Neural progenitor cell (in vitro differentiated cells): ENCODE data around the gene MAT2A. TPM values are rescaled to one million over a fixed set of nuclear protein-coding genes. Genes with fewer than 3 reads are reported as not detected.

Source experiments
- DNase-seq: peaks from one replicate; pipeline ENCODE4 v3.0.0-alpha.2; 2016; ENCODE audit warnings: low spot score
- H2AFZ ChIP-seq: fragments of 200-600 bp; sonication (generic); replicated peaks from 2 replicates; pipeline ENCODE4 v1.6.1; 2016; ENCODE audit warnings: antibody characterized with exemption
- H3F3A ChIP-seq: fragments of 200-600 bp; sonication (generic); 2 replicates; pipeline ENCODE4 v1.6.1; 2016; ENCODE audit warnings: antibody characterized with exemption, low read depth
- H3K27ac ChIP-seq: fragments of 200-600 bp; sonication (generic); 2 replicates; pipeline ENCODE4 v1.5.1; 2016; ENCODE audit warnings: mild to moderate bottlenecking
- H3K27me3 ChIP-seq: fragments of 200-600 bp; sonication (generic); 2 replicates; pipeline ENCODE4 v1.6.1; 2016; ENCODE audit warnings: mild to moderate bottlenecking, moderate library complexity
- H3K36me3 ChIP-seq: fragments of 200-600 bp; sonication (generic); 2 replicates; pipeline ENCODE4 v1.5.1; 2016
- H3K4me1 ChIP-seq: fragments of 200-600 bp; sonication (generic); 2 replicates; pipeline ENCODE4 v1.6.1; 2016; ENCODE audit warnings: mixed run types
- H3K4me2 ChIP-seq: fragments of 200-600 bp; sonication (generic); 2 replicates; pipeline ENCODE4 v1.6.1; 2016
- H3K4me3 ChIP-seq: fragments of 200-600 bp; sonication (generic); 2 replicates; pipeline ENCODE4 v1.5.1; 2016
- H3K79me2 ChIP-seq: fragments of 200-600 bp; sonication (generic); 2 replicates; pipeline ENCODE4 v1.6.1; 2016; ENCODE audit warnings: low read depth
- H3K9ac ChIP-seq: fragments of 200-600 bp; sonication (generic); 2 replicates; pipeline ENCODE4 v1.6.1; 2016
- H3K9me3 ChIP-seq: fragments of 200-600 bp; sonication (generic); 2 replicates; pipeline ENCODE4 v1.5.1; 2016; ENCODE audit warnings: low read depth
- H4K20me1 ChIP-seq: fragments of 200-600 bp; sonication (generic); 2 replicates; pipeline ENCODE4 v1.6.1; 2016; ENCODE audit warnings: low read depth
- H3K27ac Mint-ChIP-seq: 3 replicates; pipeline ENCODE4 v1.8.0; 2021; ENCODE audit warnings: mixed read lengths
- H3K27me3 Mint-ChIP-seq: 2 replicates; pipeline ENCODE4 v1.8.0; 2022; ENCODE audit warnings: low read depth, mild to moderate bottlenecking, inconsistent platforms, moderate library complexity, mixed read lengths; ENCODE audit not compliant: insufficient read depth
- H3K36me3 Mint-ChIP-seq: 3 replicates; pipeline ENCODE4 v1.8.0; 2021; ENCODE audit warnings: mixed read lengths
- H3K4me1 Mint-ChIP-seq: 3 replicates; pipeline ENCODE4 v1.8.0; 2021; ENCODE audit warnings: mixed read lengths
- H3K4me3 Mint-ChIP-seq: 3 replicates; pipeline ENCODE4 v1.8.0; 2021; ENCODE audit warnings: mild to moderate bottlenecking, moderate library complexity, mixed read lengths
- H3K9me3 Mint-ChIP-seq: 3 replicates; pipeline ENCODE4 v1.8.0; 2020; ENCODE audit warnings: mixed read lengths
- EZH2 ChIP-seq: fragments of 200-600 bp; sonication (generic); IDR thresholded peaks from 2 replicates; pipeline ENCODE4 v1.6.1; 2017; ENCODE audit warnings: antibody characterized with exemption, mild to moderate bottlenecking, moderate library complexity
- EZH2phosphoT487 ChIP-seq: fragments of 200-600 bp; sonication (generic); IDR thresholded peaks from 2 replicates; pipeline ENCODE4 v1.6.1; 2017; ENCODE audit warnings: antibody characterized with exemption
- total RNA-seq: library from RNA; depleted of rRNA; stranded (reverse); fragments of >200 nt; gene quantifications from 2 replicates; pipeline ENCODE4 v1.2.3, GENCODE V29; 2015; ENCODE audit warnings: low replicate concordance
- TF ChIP-seq, protein P1 (sequence below): fragments of 200-600 bp; sonication (generic); IDR thresholded peaks from 2 replicates; pipeline ENCODE4 v1.5.1; 2017; ENCODE audit warnings: antibody characterized with exemption, mild to moderate bottlenecking

Gene MAT2A
- total RNA-seq, 1 donor from 2014 or later = 221 TPM

DNA sequence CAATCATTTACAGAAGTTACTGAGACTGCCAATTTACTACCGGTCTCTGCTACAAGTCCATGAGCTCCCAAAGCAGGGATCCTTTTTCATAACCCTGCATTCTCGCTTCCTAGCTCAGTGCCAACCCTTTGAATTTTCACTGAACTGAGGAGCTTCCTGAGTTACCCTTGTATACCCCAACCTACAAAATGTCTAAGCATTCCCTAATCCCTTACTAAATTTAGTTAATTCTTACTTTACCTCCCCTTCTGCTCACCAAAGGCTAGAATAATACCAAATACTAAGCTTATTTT, 9.6 kb downstream of the MAT2A start:
- H3K36me3 ChIP-seq = peaks cover under 1% of the 10 kb centered on the region
- no peaks in the 10 kb centered on the region for H3K27me3 ChIP-seq

DNA sequence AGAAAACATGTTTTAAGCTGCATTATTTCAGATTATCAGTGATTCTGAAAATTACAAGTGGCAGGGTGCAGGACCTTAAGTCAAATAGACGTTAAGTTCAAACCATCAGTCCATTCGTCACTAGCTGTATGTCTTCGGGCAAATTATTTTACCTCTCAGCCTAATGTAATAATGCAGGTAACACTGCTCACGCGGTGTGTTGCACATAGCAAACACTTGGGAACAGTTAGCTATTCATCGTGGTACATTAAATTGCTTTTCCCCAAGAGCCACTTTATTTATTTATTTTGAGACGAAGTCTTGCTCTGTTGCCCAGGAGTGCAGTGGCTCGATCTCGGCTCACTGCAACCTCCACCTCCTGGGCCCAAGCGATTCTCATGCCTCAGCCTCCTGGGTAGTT, 10.1 kb downstream of the MAT2A start:
- H3K9me3 Mint-ChIP-seq = no peaks in the 10 kb centered on the region
- Histone ChIP-seq H3K4me1 (no peaks in the 10 kb centered on the region), H3K4me3 (no peak overlapping the region), H3K27ac (no peak overlapping the region), H3K9ac (no peak overlapping the region), H3K4me2 (no peak overlapping the region), H3F3A (peaks cover 56% of the 10 kb centered on the region), H3K79me2 (no peaks in the 10 kb centered on the region), H3K27me3 (no peaks in the 10 kb centered on the region), H4K20me1 (peaks cover 35% of the 10 kb centered on the region), H3K36me3 (no peaks in the 10 kb centered on the region), H2AFZ (no peak overlapping the region), H3K9me3 (no peaks in the 10 kb centered on the region)
- H3K36me3 Mint-ChIP-seq = peaks cover 17% of the 10 kb centered on the region
- H3K4me1 Mint-ChIP-seq = peaks cover 3% of the 10 kb centered on the region
- H3K27me3 Mint-ChIP-seq = peaks cover 6% of the 10 kb centered on the region
- no peak overlapping the region for H3K4me3 Mint-ChIP-seq
- no peak for DNase-seq
- H3K27ac Mint-ChIP-seq = no peak overlapping the region
- no peak for TF ChIP-seq EZH2
- no peak for TF ChIP-seq EZH2phosphoT487
- TF ChIP-seq, protein P1, sequence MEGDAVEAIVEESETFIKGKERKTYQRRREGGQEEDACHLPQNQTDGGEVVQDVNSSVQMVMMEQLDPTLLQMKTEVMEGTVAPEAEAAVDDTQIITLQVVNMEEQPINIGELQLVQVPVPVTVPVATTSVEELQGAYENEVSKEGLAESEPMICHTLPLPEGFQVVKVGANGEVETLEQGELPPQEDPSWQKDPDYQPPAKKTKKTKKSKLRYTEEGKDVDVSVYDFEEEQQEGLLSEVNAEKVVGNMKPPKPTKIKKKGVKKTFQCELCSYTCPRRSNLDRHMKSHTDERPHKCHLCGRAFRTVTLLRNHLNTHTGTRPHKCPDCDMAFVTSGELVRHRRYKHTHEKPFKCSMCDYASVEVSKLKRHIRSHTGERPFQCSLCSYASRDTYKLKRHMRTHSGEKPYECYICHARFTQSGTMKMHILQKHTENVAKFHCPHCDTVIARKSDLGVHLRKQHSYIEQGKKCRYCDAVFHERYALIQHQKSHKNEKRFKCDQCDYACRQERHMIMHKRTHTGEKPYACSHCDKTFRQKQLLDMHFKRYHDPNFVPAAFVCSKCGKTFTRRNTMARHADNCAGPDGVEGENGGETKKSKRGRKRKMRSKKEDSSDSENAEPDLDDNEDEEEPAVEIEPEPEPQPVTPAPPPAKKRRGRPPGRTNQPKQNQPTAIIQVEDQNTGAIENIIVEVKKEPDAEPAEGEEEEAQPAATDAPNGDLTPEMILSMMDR = no peak

More for the DNA sequence above, 9.6 kb downstream of the MAT2A start:
- Mint-ChIP-seq H3K4me1 (peaks cover 7% of the 10 kb centered on the region), H3K27ac (no peak overlapping the region), H3K4me3 (no peak overlapping the region), H3K9me3 (no peaks in the 10 kb centered on the region), H3K36me3 (peaks cover 20% of the 10 kb centered on the region), H3K27me3 (peaks cover 6% of the 10 kb centered on the region)
- Histone ChIP-seq H3K9ac (no peak overlapping the region), H3K4me3 (no peak overlapping the region), H3K9me3 (no peaks in the 10 kb centered on the region), H4K20me1 (peaks cover 37% of the 10 kb centered on the region), H3K27ac (no peak overlapping the region), H3F3A (peaks cover 61% of the 10 kb centered on the region), H2AFZ (no peak overlapping the region), H3K4me2 (no peak overlapping the region), H3K4me1 (no peaks in the 10 kb centered on the region), H3K79me2 (peaks cover 2% of the 10 kb centered on the region)
- TF ChIP-seq, protein P1 = no peak
- no peak for TF ChIP-seq EZH2
- no peak for TF ChIP-seq EZH2phosphoT487
- no peak for DNase-seq

DNA sequence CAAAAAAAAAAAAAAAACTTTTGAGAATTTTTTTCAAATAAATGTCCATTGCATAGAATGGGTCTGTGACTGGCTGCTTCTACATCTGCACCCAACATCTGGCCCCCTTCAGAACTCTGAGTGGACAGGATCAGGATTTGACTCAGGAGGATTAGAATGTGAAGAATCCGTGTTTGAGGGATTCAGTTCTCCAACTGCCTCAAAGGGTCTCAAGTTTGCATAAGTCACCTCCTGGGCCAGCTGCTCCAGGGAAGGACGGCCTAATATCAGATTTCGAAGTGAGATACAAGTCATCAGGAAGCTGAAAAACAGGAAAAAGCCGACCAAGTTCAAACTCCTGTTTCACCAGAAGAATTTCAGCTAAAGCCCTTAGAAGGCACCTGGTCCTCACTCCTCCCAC, 10.9 kb downstream of the MAT2A start:
- Mint-ChIP-seq H3K27me3 (peaks cover 6% of the 10 kb centered on the region), H3K36me3 (peaks cover 17% of the 10 kb centered on the region), H3K4me3 (no peak overlapping the region), H3K9me3 (no peaks in the 10 kb centered on the region), H3K4me1 (no peaks in the 10 kb centered on the region), H3K27ac (no peak overlapping the region)
- Histone ChIP-seq H3F3A (peaks cover 49% of the 10 kb centered on the region), H3K4me3 (no peak overlapping the region), H3K9me3 (no peaks in the 10 kb centered on the region), H3K4me2 (no peak overlapping the region), H4K20me1 (peaks cover 28% of the 10 kb centered on the region), H3K27ac (no peak overlapping the region), H3K27me3 (no peaks in the 10 kb centered on the region), H3K79me2 (no peaks in the 10 kb centered on the region), H2AFZ (no peak overlapping the region), H3K9ac (no peak overlapping the region), H3K4me1 (no peaks in the 10 kb centered on the region), H3K36me3 (no peaks in the 10 kb centered on the region)
- TF ChIP-seq, protein P1 = no peak
- TF ChIP-seq EZH2phosphoT487 = no peak
- TF ChIP-seq EZH2 = no peak
- DNase-seq = no peak

DNA sequence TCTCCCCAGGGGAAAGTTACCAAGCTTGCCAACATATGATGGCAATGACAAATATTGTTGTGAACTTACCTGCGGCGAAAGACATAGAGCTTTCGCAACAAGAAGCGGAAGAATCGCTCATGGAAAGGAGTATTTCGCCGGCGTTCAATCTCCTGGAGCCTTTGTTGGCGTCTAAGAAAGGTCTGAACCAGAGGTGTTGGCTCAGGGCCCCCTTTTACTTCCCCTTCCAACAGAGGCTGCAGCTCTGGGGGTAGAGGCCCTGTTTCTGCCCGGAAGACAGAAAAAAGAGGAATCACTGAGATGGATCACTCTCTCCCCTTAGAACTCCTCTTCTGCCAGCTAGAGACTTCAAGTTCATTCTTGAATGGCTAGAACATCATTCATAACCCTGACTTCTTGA, 11.5 kb downstream of the MAT2A start:
- Mint-ChIP-seq H3K9me3 (no peaks in the 10 kb centered on the region), H3K4me3 (no peak overlapping the region), H3K27ac (no peak overlapping the region), H3K4me1 (no peaks in the 10 kb centered on the region), H3K36me3 (peaks cover 19% of the 10 kb centered on the region), H3K27me3 (peaks cover 6% of the 10 kb centered on the region)
- no peaks in the 10 kb centered on the region for H3K4me1 ChIP-seq
- no peak overlapping the region for H2AFZ ChIP-seq
- H3K36me3 ChIP-seq = no peaks in the 10 kb centered on the region
- no peaks in the 10 kb centered on the region for H3K79me2 ChIP-seq
- H3K27me3 ChIP-seq = no peaks in the 10 kb centered on the region
- no peaks in the 10 kb centered on the region for H3K9me3 ChIP-seq
- DNase-seq = no peak
- H3K27ac ChIP-seq = no peak overlapping the region
- no peak overlapping the region for H3K9ac ChIP-seq
- TF ChIP-seq, protein P1 = no peak
- TF ChIP-seq EZH2 (no peak), EZH2phosphoT487 (no peak)
- H3F3A ChIP-seq = peaks cover 42% of the 10 kb centered on the region
- H3K4me3 ChIP-seq = no peak overlapping the region
- no peak overlapping the region for H3K4me2 ChIP-seq
- peaks cover 21% of the 10 kb centered on the region for H4K20me1 ChIP-seq
